NK-92 (cell line): ENCODE data around the gene SUPT7L.
"Not testable (repeated sequence)": the region's sequence is repeated elsewhere in the genome, so short reads cannot be mapped to it uniquely, and the experiment has no call there.

Source experiments
- DNase-seq: peaks from one replicate; lab custom pipeline; 2025; ENCODE audit not compliant: unreplicated experiment; lab: John Stamatoyannopoulos, UW

The SUPT7L gene

GRCh38 chr2:27687232-27687631, 23.8 kb upstream of the SUPT7L start:
- DNase-seq: no peak

- DNase-seq: no peak
These were observed 22.2 kb upstream of the SUPT7L start for GRCh38 chr2:27685577-27685976.

- DNase-seq: not testable (repeated sequence)
These were observed 21.6 kb upstream of the SUPT7L start for GRCh38 chr2:27685006-27685405.

DNA sequence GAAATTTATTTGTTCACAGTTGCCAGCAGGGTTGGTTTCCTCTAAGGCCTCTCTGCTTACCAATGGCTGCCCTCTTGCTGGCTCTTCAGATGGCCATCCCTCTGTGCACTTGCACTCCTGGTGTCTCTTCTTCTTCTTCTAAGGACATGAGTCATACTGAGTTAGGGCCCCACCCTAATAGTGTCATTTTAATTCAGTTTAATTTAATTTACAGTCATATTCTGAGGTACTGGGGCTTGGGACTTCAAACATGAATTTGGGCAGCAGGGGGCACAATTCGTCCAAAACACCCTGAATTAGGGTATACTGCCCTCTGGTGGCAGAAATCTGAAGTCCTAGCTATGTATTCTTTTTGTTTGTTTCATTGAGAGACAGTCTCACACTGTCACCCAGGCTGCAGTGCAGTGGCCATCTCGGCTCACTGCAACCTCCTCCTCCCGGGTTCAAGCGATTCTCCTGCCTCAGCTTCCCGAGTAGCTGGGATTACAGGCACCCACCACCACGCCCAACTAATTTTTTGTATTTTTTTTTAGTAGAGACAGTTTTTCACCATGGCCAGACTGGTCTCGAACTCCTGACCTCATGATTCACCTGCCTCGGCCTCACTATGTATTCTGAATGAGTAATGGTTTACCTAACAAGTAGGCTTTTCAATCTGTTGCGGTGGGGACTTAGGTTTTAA, 20.1 kb upstream of the SUPT7L start:
- DNase-seq: peak; percentile 51

DNA sequence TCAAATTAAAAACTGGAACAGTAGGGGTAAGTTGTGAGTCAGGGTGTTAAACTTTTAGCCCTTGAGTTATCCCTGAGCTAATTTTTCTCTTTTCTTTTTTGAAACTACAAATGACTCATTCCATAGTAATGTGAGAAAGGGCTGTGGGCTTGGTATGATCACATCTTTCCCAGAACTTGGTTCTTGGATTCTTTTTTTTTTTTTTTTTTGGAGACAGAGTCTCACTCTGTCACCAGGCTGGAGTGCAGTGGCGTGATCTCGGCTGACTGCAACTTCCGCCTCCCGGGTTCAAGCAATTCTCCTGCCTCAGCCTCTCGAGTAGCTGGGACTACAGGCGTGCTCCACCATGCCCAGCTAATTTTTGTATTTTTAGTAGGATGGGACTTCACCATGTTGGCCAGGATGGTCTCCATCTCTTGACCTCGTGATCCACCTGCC, 18.9 kb upstream of the SUPT7L start:
- DNase-seq: not testable (repeated sequence)

- DNase-seq: no peak
These were observed 18.4 kb upstream of the SUPT7L start for GRCh38 chr2:27681841-27682240.

DNA sequence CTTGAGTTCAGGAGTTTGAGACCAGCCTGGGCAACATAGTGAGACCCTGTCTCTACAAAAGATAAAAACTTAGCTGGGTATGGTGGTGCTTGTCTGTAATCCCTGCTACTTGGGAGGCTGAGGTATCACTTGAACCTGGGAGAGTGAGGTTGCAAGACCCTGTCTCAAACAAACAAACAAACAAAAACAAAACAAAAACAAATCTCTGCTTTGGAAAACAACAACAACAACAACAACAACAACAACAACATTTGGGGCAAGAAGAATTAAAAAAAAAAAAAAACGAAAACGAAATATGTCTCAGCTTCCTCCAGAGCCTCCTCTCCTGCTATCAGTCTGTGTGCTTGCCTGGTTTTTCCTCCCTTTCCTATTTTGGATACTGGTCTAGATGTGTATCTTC, 17.2 kb upstream of the SUPT7L start:
- DNase-seq: no peak

DNA sequence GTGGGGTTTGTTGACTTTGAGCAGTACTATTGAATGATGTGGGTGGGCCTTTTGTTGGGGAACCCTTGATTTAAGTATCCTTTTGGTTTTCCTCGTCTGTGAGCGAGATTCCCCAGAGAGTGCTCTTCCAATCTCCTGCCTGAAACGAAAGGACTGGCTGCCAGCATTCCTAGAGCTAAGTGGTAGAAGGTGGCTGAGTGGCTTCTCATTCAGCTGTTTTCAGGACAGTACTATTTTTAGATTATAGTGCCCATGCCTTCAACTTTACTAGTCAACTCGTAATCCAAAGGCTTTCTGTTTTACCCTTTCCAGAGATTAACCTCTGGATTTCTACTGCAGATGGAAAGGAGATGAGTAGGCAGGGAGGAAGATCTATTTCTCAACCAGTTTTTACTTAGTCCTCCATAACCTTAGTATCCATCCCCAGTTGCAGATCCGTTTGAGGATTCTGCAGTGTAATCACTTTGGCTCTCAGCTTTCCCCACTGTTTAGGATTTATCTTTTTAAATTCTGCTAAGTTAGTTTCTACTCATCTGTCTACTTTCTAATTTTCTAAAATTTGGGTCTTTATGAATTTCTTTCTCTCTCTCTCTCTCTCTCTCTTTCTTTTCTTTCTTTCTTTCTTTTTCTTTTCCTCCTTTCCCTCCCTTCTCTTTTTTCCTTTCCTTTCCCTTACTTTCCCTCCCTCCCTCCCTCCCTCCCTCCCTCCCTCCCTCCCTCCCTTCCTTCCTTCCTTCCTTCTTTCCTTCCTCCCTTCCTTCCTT, 9.5 kb upstream of the SUPT7L start:
- no peak for DNase-seq

GRCh38 chr2:27671235-27671634, 7.8 kb upstream of the SUPT7L start:
- no peak for DNase-seq

DNA sequence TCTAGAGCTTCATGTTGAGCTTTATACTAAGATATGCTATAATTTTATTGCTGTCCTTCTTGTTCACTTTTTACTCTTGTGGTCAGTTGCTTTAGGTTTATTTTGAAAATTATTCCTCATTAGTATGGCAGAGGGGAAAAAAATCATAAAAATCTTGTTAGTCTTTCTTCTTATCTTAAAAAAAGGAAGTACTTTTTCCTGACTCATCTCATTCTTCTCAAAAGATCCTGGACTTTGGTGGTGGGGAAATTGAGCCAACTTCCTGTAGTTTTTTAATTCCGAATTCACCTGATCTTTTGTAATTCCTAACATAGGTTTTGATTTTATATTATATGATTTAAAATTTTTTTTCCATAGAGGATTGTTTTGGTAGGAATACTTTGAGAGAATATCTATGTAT, 4.0 kb upstream of the SUPT7L start:
- no peak for DNase-seq

DNA sequence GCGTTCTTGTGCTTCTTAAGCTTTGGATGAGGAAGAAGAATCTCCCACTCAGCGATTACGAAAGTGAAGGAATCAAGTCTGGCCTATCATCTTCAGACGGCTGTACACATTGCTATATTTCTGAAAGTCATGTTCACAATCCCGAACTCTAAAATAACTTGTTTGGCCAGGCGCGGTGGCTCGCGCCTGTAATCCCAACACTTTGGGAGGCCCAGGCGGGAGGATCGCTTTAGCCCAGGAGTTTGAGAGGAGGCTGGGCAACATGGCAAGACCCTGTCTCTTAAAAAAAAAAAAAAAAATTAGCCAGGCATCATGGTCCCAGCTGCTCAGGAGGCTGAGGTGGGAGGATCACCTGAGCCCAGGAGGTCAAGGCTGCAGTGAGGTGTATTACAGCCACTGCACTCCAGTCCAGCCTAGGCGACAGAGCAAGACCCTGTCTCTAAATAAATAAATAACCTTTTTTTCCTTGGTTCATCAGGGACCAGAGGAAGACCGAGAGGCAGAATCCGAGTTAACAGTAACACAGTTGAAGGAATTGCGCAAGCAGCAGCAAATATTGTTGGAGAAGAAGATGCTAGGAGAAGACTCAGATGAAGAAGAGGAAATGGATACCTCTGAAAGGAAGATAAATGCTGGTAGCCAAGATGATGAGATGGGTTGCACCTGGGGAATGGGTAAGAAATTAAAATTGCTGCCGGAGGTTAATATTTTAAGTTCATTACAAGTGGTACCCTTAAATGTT, 1.4 kb upstream of the SUPT7L start:
- DNase-seq: no peak

DNA sequence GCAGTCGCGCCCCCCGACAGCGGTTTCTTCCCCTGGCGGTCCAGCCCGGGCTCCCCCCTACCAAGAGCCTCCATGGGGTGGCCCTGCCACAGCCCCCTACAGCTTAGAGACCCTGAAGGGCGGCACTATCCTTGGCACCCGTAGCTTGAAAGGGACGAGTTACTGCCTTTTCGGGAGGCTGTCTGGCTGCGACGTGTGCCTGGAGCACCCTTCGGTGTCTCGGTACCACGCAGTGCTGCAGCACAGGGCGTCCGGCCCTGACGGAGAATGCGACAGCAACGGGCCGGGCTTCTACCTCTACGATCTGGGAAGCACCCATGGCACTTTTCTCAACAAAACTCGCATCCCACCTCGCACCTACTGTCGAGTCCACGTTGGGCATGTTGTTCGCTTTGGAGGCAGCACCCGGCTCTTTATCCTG, 750 bp upstream of the SUPT7L start:
- no peak for DNase-seq

- no peak for DNase-seq
These were observed 2.0 kb downstream of the SUPT7L start for GRCh38 chr2:27661371-27661770.

DNA sequence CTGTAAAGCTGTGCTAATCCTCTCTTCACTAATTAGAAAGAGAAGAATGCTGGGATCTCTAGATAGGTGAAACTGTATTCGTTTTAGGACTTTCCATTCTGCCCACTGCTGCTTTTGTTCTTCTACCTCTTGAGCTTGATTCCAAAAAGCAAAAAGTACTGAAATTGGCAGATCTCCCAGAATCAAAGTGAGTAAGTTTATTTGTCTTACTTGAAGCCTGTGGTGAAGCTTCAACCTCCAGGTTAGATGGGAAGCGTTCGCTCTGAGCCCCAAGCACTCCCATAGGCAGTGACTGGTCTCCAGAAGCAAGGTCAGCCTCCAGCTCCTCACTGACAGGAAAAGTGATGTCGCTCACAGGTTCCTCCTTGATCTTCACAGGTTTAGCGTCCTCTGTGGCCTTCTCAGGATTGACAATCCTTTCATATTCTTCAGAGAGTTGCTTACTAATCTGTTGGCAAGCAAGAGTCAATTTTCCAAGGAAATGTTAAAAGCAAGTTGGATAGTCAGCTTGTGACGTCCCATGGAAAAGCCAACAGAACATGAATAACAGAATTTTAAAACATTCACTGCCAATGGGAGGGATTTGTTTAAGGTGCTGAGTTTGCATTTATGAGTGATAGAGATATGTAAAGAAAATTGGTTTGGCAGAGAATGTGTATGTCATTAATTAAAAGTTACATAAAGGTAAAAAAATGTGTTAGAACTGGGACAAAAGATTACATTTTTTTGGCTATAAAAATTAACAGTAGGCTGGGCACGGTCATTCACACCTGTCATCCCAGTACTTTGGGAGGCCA, 8.1 kb downstream of the SUPT7L start:
- no peak for DNase-seq

GRCh38 chr2:27653397-27653796, 10.0 kb downstream of the SUPT7L start:
- DNase-seq: no peak

DNA sequence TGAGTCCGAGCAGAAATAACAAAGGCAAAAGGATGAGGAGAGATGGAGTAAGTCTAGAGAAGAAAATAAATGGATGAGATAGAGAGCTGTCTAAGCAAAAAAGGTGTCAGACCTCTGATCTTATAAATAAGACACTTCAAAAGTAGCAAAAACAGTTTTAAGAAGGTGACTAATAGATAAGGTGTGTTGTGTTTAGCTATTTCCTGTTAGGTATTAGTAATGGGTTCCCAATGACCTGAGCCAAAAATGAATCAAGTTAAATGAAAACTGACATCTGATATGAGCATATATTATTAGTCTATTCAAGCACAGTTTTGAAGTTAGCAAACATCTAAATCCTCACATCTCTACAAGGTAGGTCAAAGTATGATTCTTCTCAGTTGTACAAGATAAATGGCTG, 10.6 kb downstream of the SUPT7L start:
- no peak for DNase-seq

GRCh38 chr2:27652341-27652740, 11.1 kb downstream of the SUPT7L start:
- DNase-seq: no peak

DNA sequence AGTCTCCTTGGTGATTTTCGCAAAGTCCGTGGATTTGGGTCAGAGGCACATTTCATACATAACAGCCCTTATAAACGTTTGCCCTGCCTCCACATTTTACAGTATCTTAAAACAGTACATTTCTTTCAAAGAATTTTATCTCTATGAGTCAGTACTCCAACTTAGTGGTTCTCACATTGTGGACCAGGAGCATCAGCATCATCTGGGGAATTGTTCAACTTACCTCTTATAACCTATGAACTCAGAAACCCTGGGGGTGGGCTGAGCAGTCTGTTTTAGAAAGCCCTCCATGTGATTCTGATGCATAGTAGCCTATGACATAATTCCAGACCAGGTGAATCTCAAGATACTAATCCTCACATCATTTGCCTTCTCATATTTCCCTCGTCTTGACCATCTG, 12.4 kb downstream of the SUPT7L start:
- DNase-seq: no peak

DNA sequence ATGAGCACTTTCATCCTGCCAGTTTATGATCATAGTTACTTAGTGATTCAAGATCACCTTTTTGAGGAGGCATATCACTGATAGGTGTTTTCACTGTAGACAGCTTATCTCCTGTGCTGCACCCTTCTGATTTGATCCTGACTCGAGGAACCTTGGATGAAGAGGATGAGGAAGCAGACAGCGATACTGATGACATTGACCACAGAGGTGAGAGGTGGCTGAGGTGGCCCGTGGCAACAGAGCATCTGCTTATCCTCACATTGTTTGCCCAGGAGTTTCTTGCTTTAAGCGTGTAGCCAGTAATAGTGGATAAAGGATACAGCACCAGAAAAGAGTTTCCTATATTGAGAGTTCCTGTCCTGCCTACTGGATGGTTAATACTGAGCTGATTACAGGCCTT, 15.7 kb downstream of the SUPT7L start:
- DNase-seq: no peak

DNA sequence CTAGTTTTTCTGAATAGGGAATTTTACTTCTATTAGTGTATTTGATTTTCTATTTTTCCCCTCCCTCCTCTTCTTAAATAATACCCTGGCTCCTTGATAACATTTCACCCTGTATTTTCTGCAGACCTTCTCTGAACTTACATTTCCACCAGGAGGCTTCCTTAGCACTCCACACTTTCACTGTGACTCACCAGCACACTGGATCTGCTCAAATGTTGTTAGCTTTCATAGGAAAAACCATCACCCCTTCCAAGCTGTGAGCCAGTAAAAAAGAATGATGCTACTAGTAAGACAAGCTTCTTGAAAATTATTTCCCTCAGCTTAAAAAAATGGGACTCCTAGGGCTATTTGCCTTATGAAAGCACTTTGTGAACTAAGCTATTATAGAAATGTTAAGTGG, 16.1 kb downstream of the SUPT7L start:
- DNase-seq: no peak

DNA sequence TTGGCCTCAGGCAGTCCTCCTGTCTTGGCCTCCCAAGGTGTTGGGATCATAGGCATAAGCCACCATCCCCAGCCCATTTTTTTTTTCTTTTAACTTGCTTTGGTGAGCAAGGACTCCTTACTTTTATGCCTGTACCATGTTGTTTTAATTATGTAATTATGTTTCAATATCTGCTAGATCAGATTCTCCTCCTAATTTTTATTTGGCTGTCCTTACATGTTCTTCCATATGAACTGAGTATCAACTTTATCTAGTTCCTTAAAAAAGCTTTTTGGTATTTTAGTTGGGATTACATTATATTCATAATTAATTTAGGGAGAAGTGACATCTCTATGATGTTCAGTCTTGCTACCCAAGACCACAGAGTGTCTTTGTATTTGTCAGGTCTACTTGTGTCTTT, 18.2 kb downstream of the SUPT7L start:
- DNase-seq: no peak
